Measurements from ENCODE around the gene RPN2. TPM values are rescaled to one million over a fixed set of nuclear protein-coding genes. Genes with fewer than 3 reads are reported as not detected.

The RPN2 gene
- total RNA-seq, 1 experiment from 2014 or later: 264 TPM

GRCh38 chr20:37240337-37241067 lies 61.4 kb downstream of the RPN2 start:
- no peak for DNase-seq (ENCODE audit: low spot score)

- no peak for DNase-seq (ENCODE audit: low spot score)
Measured at GRCh38 chr20:37242503-37242902, 63.4 kb downstream of the RPN2 start.

GRCh38 chr20:37243076-37243936 lies 64.2 kb downstream of the RPN2 start:
- DNase-seq (ENCODE audit: low spot score): no peak

GRCh38 chr20:37243937-37244571 lies 64.9 kb downstream of the RPN2 start:
- no peak for DNase-seq (ENCODE audit: low spot score)

GRCh38 chr20:37244572-37244957 lies 65.4 kb downstream of the RPN2 start:
- DNase-seq (ENCODE audit: low spot score): no peak

- no peak for DNase-seq (ENCODE audit: low spot score)
Measured at GRCh38 chr20:37245216-37246150, 66.4 kb downstream of the RPN2 start.

- no peak for DNase-seq (ENCODE audit: low spot score)
Measured at GRCh38 chr20:37246736-37247135, 67.6 kb downstream of the RPN2 start.

GRCh38 chr20:37247547-37247946 lies 68.4 kb downstream of the RPN2 start:
- no peak for DNase-seq (ENCODE audit: low spot score)

- no peak for DNase-seq (ENCODE audit: low spot score)
Measured at GRCh38 chr20:37249304-37249703, 70.2 kb downstream of the RPN2 start.

- no peak for DNase-seq (ENCODE audit: low spot score)
Measured at GRCh38 chr20:37251825-37252477, 72.8 kb downstream of the RPN2 start.

GRCh38 chr20:37253087-37253486 lies 74.0 kb downstream of the RPN2 start:
- no peak for DNase-seq (ENCODE audit: low spot score)

GRCh38 chr20:37254114-37254878 lies 75.2 kb downstream of the RPN2 start:
- DNase-seq (ENCODE audit: low spot score): no peak

- DNase-seq (ENCODE audit: low spot score): no peak
Measured at GRCh38 chr20:37256286-37256685, 77.2 kb downstream of the RPN2 start.

GRCh38 chr20:37257530-37257929 lies 78.4 kb downstream of the RPN2 start:
- DNase-seq (ENCODE audit: low spot score): no peak

GRCh38 chr20:37257988-37258387 lies 78.9 kb downstream of the RPN2 start:
- no peak for DNase-seq (ENCODE audit: low spot score)

GRCh38 chr20:37259031-37259430 lies 79.9 kb downstream of the RPN2 start:
- no peak for DNase-seq (ENCODE audit: low spot score)

- no peak for DNase-seq (ENCODE audit: low spot score)
Measured at GRCh38 chr20:37259865-37260264, 80.7 kb downstream of the RPN2 start.

- DNase-seq (ENCODE audit: low spot score): no peak
Measured at GRCh38 chr20:37260923-37261322, 81.8 kb downstream of the RPN2 start.

GRCh38 chr20:37261714-37262113 lies 82.6 kb downstream of the RPN2 start, which contains the start of gene GHRH:
Gene GHRH, minus strand, starts transcription at chr20:37261814. Its CDS starts 4,925 bp downstream, at chr20:37256889.
- no peak for DNase-seq (ENCODE audit: low spot score)

- no peak for DNase-seq (ENCODE audit: low spot score)
Measured at GRCh38 chr20:37262505-37262904, 83.4 kb downstream of the RPN2 start.

Measured in A172 (cell line).